ENCODE measurements around the gene SIK3. TPM values are rescaled to one million over a fixed set of nuclear protein-coding genes. Genes with fewer than 3 reads are reported as not detected.

The SIK3 gene
- total and polyA plus RNA-seq, 2 donors (not counting 3 experiments of a cell fraction or from before 2014, with no cell fraction given), result 10.3 to 21.3 TPM

- CTCF ChIA-PET, result no interaction called here
- BruUV-seq (replicated peaks), result no TSS peak
- POLR2A ChIA-PET, result no interaction called here
- intact Hi-C loops (cut with micrococcal nuclease) (no loop called here), dilution Hi-C loops (cut with MboI; ENCODE audit: extremely low pct_ligation_motif_present, low sequenced_read_pairs) (no loop called here)
- Histone ChIP-seq H3K9me3 (replicated peaks; ENCODE audit: control insufficient read depth, insufficient read depth, low read length) (no peaks in the 10 kb centered on the region), H3K4me1 (ENCODE audit: control insufficient read depth, extremely low read depth, insufficient read depth, low read length) (no peaks in the 10 kb centered on the region), H3K9ac (replicated peaks; ENCODE audit: extremely low read depth, insufficient read depth, low read length) (no peak overlapping the region), H3K9me1 (replicated peaks; ENCODE audit: control insufficient read depth, extremely low read depth, insufficient read depth, low read length) (no peaks in the 10 kb centered on the region), H3K4me2 (ENCODE audit: insufficient read depth, low read length) (no peak overlapping the region), H3K27me3 (ENCODE audit: control insufficient read depth in 2 of 2, insufficient read depth in 2 of 2, low read length in 2 of 2) (no peaks in the 10 kb centered on the region), H2AFZ (ENCODE audit: low read depth, low read length) (no peak overlapping the region), H3K36me3 (ENCODE audit: control insufficient read depth in 2 of 2, extremely low read depth in 1 of 2, insufficient read depth in 2 of 2, low read length in 2 of 2) (no peaks in the 10 kb centered on the region), H4K20me1 (replicated peaks; ENCODE audit: control insufficient read depth, extremely low read depth, insufficient read depth, low read length) (no peaks in the 10 kb centered on the region), H3K4me3 (replicated peaks in 1 of 3; ENCODE audit: insufficient read depth in 1 of 3, low read depth in 1 of 3, low read length in 3 of 3) (no peak overlapping the region), H3K79me2 (ENCODE audit: control insufficient read depth, insufficient read depth, low read length) (no peaks in the 10 kb centered on the region), H3K27ac (ENCODE audit: insufficient read depth, low read depth, low read length) (no peak overlapping the region)
- DNase-seq (ENCODE audit: low read depth, low spot score) (no peak), FAIRE-seq (no peak)
- no peak for TF ChIP-seq MYC (IDR thresholded peaks at IDR 0.05; ENCODE audit: low read depth, low read length)
- TF ChIP-seq JUN (IDR thresholded peaks at IDR 0.05; ENCODE audit: borderline replicate concordance, insufficient read depth, insufficient read length, low read depth), result no peak
- no peak for TF ChIP-seq POLR2AphosphoS5 (IDR thresholded peaks at IDR 0.05; ENCODE audit: insufficient read depth, low read depth, low read length)
- no peak for TF ChIP-seq MAX (IDR thresholded peaks at IDR 0.05; ENCODE audit: insufficient read depth, insufficient read length)
- TF ChIP-seq FOS (IDR thresholded peaks at IDR 0.05; ENCODE audit: borderline replicate concordance, insufficient read depth, low read length), result no peak
- TF ChIP-seq GATA2 (IDR thresholded peaks at IDR 0.05; ENCODE audit: insufficient read depth, insufficient read length, low read depth, low read length), result no peak
- no peak for TF ChIP-seq EZH2 (IDR thresholded peaks at IDR 0.05; ENCODE audit: borderline replicate concordance, low read depth, low read length, severe bottlenecking)
- no peak for TF ChIP-seq CTCF (IDR thresholded peaks at IDR 0.05; ENCODE audit: extremely low read depth in 1 of 2, insufficient read depth in 1 of 2, low read depth in 1 of 2, low read length in 2 of 2)
- TF ChIP-seq POLR2A (IDR thresholded peaks at IDR 0.05; ENCODE audit: low read depth, low read length), result no peak
These were observed 22.9 kb upstream of the SIK3 start for GRCh38 chr11:117121176-117121575.

All from endothelial cell of umbilical vein (primary cell).